Karpas-422 (cell line): Measurements from ENCODE around the gene ZBTB7B. TPM values are rescaled to one million over a fixed set of nuclear protein-coding genes. Genes with fewer than 3 reads are reported as not detected.
A peak's percentile ranks its signal among the peaks of the same experiment; 100 is the strongest.

Source experiments
- DNase-seq: peaks from one replicate; pipeline ENCODE4 v3.0.0-alpha.2; 2015
- H2AFZ ChIP-seq: fragments of 200-600 bp; sonication (generic); 2 replicates; pipeline ENCODE4 v1.6.1; 2014; ENCODE audit warnings: antibody characterized with exemption, low read length, mixed read lengths
- H3K27ac ChIP-seq: fragments of 200-600 bp; sonication (generic); 2 replicates; pipeline ENCODE4 v1.5.1; 2014; ENCODE audit warnings: mild to moderate bottlenecking, low read length, moderate library complexity
- H3K27me3 ChIP-seq: fragments of 200-600 bp; sonication (generic); 2 replicates; pipeline ENCODE4 v1.6.1; 2014; ENCODE audit warnings: low read length, mixed read lengths
- H3K36me3 ChIP-seq: fragments of 200-600 bp; sonication (generic); 2 replicates; pipeline ENCODE4 v1.6.1; 2014; ENCODE audit warnings: low read length, mixed read lengths; ENCODE audit not compliant: insufficient read depth
- H3K4me1 ChIP-seq: fragments of 200-600 bp; sonication (generic); 2 replicates; pipeline ENCODE4 v1.6.1; 2014; ENCODE audit warnings: mild to moderate bottlenecking, low read length, mixed read lengths
- H3K4me2 ChIP-seq: fragments of 200-600 bp; sonication (generic); 2 replicates; pipeline ENCODE4 v1.6.1; 2014; ENCODE audit warnings: low read length, low read depth, mild to moderate bottlenecking; ENCODE audit not compliant: poor library complexity, severe bottlenecking
- H3K4me3 ChIP-seq: fragments of 200-600 bp; sonication (generic); 2 replicates; pipeline ENCODE4 v1.5.1; 2014; ENCODE audit warnings: mild to moderate bottlenecking, antibody characterized with exemption, low read length, mixed read lengths
- H3K79me2 ChIP-seq: fragments of 200-600 bp; sonication (generic); 2 replicates; pipeline ENCODE4 v1.6.1; 2014; ENCODE audit warnings: mild to moderate bottlenecking, low read length, mixed read lengths
- H3K9ac ChIP-seq: fragments of 200-600 bp; sonication (generic); 2 replicates; pipeline ENCODE4 v1.6.0; 2014; ENCODE audit warnings: low read length
- H3K9me2 ChIP-seq: fragments of 200-600 bp; sonication (generic), shearing (Covaris generic); replicated peaks from 2 replicates; pipeline ENCODE4 v1.6.0; 2014; ENCODE audit warnings: mild to moderate bottlenecking, low read length, moderate library complexity; ENCODE audit not compliant: insufficient read depth
- H3K9me3 ChIP-seq: fragments of 300-700, 200-600 bp; sonication (generic); 2 replicates; pipeline ENCODE4 v1.6.1; 2014; ENCODE audit warnings: low read length, mixed read lengths
- H4K20me1 ChIP-seq: fragments of 200-600 bp; sonication (generic); 2 replicates; pipeline ENCODE4 v1.6.1; 2014; ENCODE audit warnings: mild to moderate bottlenecking, antibody characterized with exemption, low read length, low read depth; ENCODE audit not compliant: insufficient read depth
- total RNA-seq: library from RNA; depleted of rRNA; stranded (reverse); fragments of >200 nt; shearing (Covaris generic); gene quantifications from 2 replicates; pipeline ENCODE4 v1.2.3, GENCODE V29; 2014; ENCODE audit warnings: low replicate concordance

ZBTB7B gene
- total RNA-seq, 1 experiment from 2014 or later: 17.1 TPM

GRCh38 chr1:155051777-155052398 is 49.3 kb downstream of the ZBTB7B start:
- Histone ChIP-seq H3K4me3 (peak overlapping the region; percentile 100), H3K27me3 (no peaks in the 10 kb centered on the region), H3K36me3 (0 out of 2 replicates have a peak, but pooled peaks cover 3% of the 10 kb centered on the region), H3K27ac (peak overlapping the region; percentile 37), H3K79me2 (peaks cover 24% of the 10 kb centered on the region), H3K4me1 (peaks cover 26% of the 10 kb centered on the region), H3K9ac (peak overlapping the region; percentile 98), H2AFZ (peak overlapping the region; percentile 74), H3K9me3 (no peaks in the 10 kb centered on the region), H4K20me1 (no peaks in the 10 kb centered on the region), H3K4me2 (peak overlapping the region; percentile 91), H3K9me2 (no peaks in the 10 kb centered on the region)
- peak; percentile 78 for DNase-seq

- H3K27ac ChIP-seq: no peak overlapping the region
- peak; percentile 62 for DNase-seq
- H3K4me1 ChIP-seq: peaks cover 26% of the 10 kb centered on the region
- H2AFZ ChIP-seq: no peak overlapping the region
- H3K9ac ChIP-seq: peak overlapping the region; percentile 98
- peaks cover 24% of the 10 kb centered on the region for H3K79me2 ChIP-seq
- no peaks in the 10 kb centered on the region for H3K27me3 ChIP-seq
- no peaks in the 10 kb centered on the region for H4K20me1 ChIP-seq
- 0 out of 2 replicates have a peak, but pooled peaks cover 3% of the 10 kb centered on the region for H3K36me3 ChIP-seq
- peak overlapping the region; percentile 100 for H3K4me3 ChIP-seq
- H3K9me3 ChIP-seq: no peaks in the 10 kb centered on the region
- H3K9me2 ChIP-seq: no peaks in the 10 kb centered on the region
- H3K4me2 ChIP-seq: peak overlapping the region; percentile 91
Measured at GRCh38 chr1:155052439-155053395, 50.1 kb downstream of the ZBTB7B start.

GRCh38 chr1:155053531-155054105 is 51.0 kb downstream of the ZBTB7B start:
- no peak for DNase-seq
- no peaks in the 10 kb centered on the region for H3K9me2 ChIP-seq
- H3K4me1 ChIP-seq: peaks cover 26% of the 10 kb centered on the region
- H3K27ac ChIP-seq: no peak overlapping the region
- H3K9me3 ChIP-seq: no peaks in the 10 kb centered on the region
- no peak overlapping the region for H3K4me2 ChIP-seq
- H3K9ac ChIP-seq: no peak overlapping the region
- no peak overlapping the region for H2AFZ ChIP-seq
- H3K36me3 ChIP-seq: peaks cover 3% of the 10 kb centered on the region; the same call in 1 of the 2 replicates
- no peaks in the 10 kb centered on the region for H3K27me3 ChIP-seq
- H3K4me3 ChIP-seq: no peak overlapping the region
- peaks cover 24% of the 10 kb centered on the region for H3K79me2 ChIP-seq
- no peaks in the 10 kb centered on the region for H4K20me1 ChIP-seq

- no peak for DNase-seq
- Histone ChIP-seq H2AFZ (no peak overlapping the region), H3K36me3 (peaks cover 3% of the 10 kb centered on the region; the same call in 1 of the 2 replicates), H3K27me3 (no peaks in the 10 kb centered on the region), H3K27ac (no peak overlapping the region), H3K9me2 (no peaks in the 10 kb centered on the region), H3K4me3 (no peak overlapping the region), H3K4me2 (no peak overlapping the region), H3K9me3 (no peaks in the 10 kb centered on the region), H3K9ac (no peak overlapping the region), H4K20me1 (0 out of 2 replicates have a peak, but pooled peaks cover under 1% of the 10 kb centered on the region), H3K4me1 (peaks cover 24% of the 10 kb centered on the region), H3K79me2 (peaks cover 15% of the 10 kb centered on the region)
Measured at GRCh38 chr1:155057104-155057503, 54.5 kb downstream of the ZBTB7B start.

- no peak for DNase-seq
- no peaks in the 10 kb centered on the region for H3K9me3 ChIP-seq
- H3K4me1 ChIP-seq: peaks cover 24% of the 10 kb centered on the region
- H4K20me1 ChIP-seq: 0 out of 2 replicates have a peak, but pooled peaks cover 4% of the 10 kb centered on the region
- H3K9me2 ChIP-seq: no peaks in the 10 kb centered on the region
- H3K4me3 ChIP-seq: no peak overlapping the region
- H3K27me3 ChIP-seq: no peaks in the 10 kb centered on the region
- H3K36me3 ChIP-seq: peaks cover 3% of the 10 kb centered on the region; the same call in 1 of the 2 replicates
- no peak overlapping the region for H2AFZ ChIP-seq
- no peak overlapping the region for H3K4me2 ChIP-seq
- H3K27ac ChIP-seq: no peak overlapping the region
- peaks cover 8% of the 10 kb centered on the region for H3K79me2 ChIP-seq
- no peak overlapping the region for H3K9ac ChIP-seq
Measured at GRCh38 chr1:155057788-155058211, 55.2 kb downstream of the ZBTB7B start.

GRCh38 chr1:155060736-155061135 is 58.1 kb downstream of the ZBTB7B start:
- H3K9me3 ChIP-seq: no peaks in the 10 kb centered on the region
- no peak overlapping the region for H3K4me2 ChIP-seq
- H3K36me3 ChIP-seq: no peaks in the 10 kb centered on the region; the same call in 1 of the 2 replicates
- H3K4me1 ChIP-seq: peaks cover 32% of the 10 kb centered on the region
- H3K9me2 ChIP-seq: no peaks in the 10 kb centered on the region
- H3K27ac ChIP-seq: no peak overlapping the region
- no peaks in the 10 kb centered on the region for H3K27me3 ChIP-seq
- H3K9ac ChIP-seq: no peak overlapping the region
- H3K4me3 ChIP-seq: no peak overlapping the region
- DNase-seq: no peak
- no peak overlapping the region for H2AFZ ChIP-seq
- H3K79me2 ChIP-seq: peaks cover 11% of the 10 kb centered on the region
- 0 out of 2 replicates have a peak, but pooled peaks cover 4% of the 10 kb centered on the region for H4K20me1 ChIP-seq

GRCh38 chr1:155061381-155062150 is 59.0 kb downstream of the ZBTB7B start:
- Histone ChIP-seq H2AFZ (no peak overlapping the region), H3K9ac (peak overlapping the region; percentile 67), H3K27ac (peak overlapping the region; percentile 67), H3K9me2 (no peaks in the 10 kb centered on the region), H3K27me3 (no peaks in the 10 kb centered on the region), H3K4me3 (peak overlapping the region; percentile 70), H3K36me3 (no peaks in the 10 kb centered on the region; the same call in 1 of the 2 replicates), H4K20me1 (0 out of 2 replicates have a peak, but pooled peaks cover 4% of the 10 kb centered on the region), H3K4me2 (peak overlapping the region; percentile 95), H3K4me1 (peaks cover 32% of the 10 kb centered on the region), H3K9me3 (no peaks in the 10 kb centered on the region), H3K79me2 (peaks cover 11% of the 10 kb centered on the region)
- peak; percentile 99 for DNase-seq
